ENCODE data around the gene VAMP8. TPM values are rescaled to one million over a fixed set of nuclear protein-coding genes. Genes with fewer than 3 reads are reported as not detected.

Gene VAMP8
- total and polyA plus RNA-seq, 10 of the 15 experiments (the other 5 are each of a cell fraction or from before 2014, with no cell fraction given), result 93.6 to 744 (median 217) TPM

- TF ChIP-seq STAT1 (conservative IDR thresholded peaks at IDR 0.05), result no peak
- no peak for TF ChIP-seq MTA3 (IDR thresholded peaks at IDR 0.05; ENCODE audit: borderline replicate concordance, low read length)
- peak; percentile 24 to 43; a peak in 1 of 4 replicates for TF ChIP-seq BHLHE40 (IDR thresholded peaks at IDR 0.05; ENCODE audit: borderline replicate concordance in 1 of 2, low read depth in 2 of 2, low read length in 1 of 2)
- peak; percentile 61; the same call in 1 of the 2 replicates for TF ChIP-seq SPI1 (IDR thresholded peaks at IDR 0.05; ENCODE audit: borderline replicate concordance, insufficient read depth, low read depth, low read length)
- no peak for TF ChIP-seq SMC3 (IDR thresholded peaks at IDR 0.05; ENCODE audit: borderline replicate concordance, low read length)
- TF ChIP-seq ATF2 (IDR thresholded peaks at IDR 0.05; ENCODE audit: low read length), result no peak
- no peak for TF ChIP-seq CHD1 (IDR thresholded peaks at IDR 0.05; ENCODE audit: low read depth, low read length)
- peak; percentile 63 to 64; a peak in 3 of 4 replicates for TF ChIP-seq IKZF2 (IDR thresholded peaks at IDR 0.05)
- no peak for TF ChIP-seq KAT2A (conservative IDR thresholded peaks at IDR 0.05; ENCODE audit: control insufficient read depth, low read depth, low read length)
- no peak for TF ChIP-seq MYC (IDR thresholded peaks at IDR 0.05; ENCODE audit: insufficient read depth, insufficient read length, insufficient replicate concordance, low read length, severe bottlenecking)
- TF ChIP-seq KLF5 (IDR thresholded peaks at IDR 0.05; ENCODE audit: partially characterized antibody), result no peak
- peak; percentile 62; the same call in 1 of the 2 replicates for TF ChIP-seq ZBTB40 (IDR thresholded peaks at IDR 0.05; ENCODE audit: borderline replicate concordance)
- TF ChIP-seq NFXL1 (IDR thresholded peaks at IDR 0.05; ENCODE audit: borderline replicate concordance), result no peak
- TF ChIP-seq RFX5 (IDR thresholded peaks at IDR 0.05; ENCODE audit: low read depth, low read length), result peak; percentile 87
- TF ChIP-seq HDAC6 (IDR thresholded peaks at IDR 0.05; ENCODE audit: unreplicated experiment), result no peak
- TF ChIP-seq PAX8 (IDR thresholded peaks at IDR 0.05), result no peak
- no peak for TF ChIP-seq WRNIP1 (IDR thresholded peaks at IDR 0.05; ENCODE audit: borderline replicate concordance, low read depth, low read length)
- TF ChIP-seq IRF5 (IDR thresholded peaks at IDR 0.05; ENCODE audit: borderline replicate concordance), result no peak
- no peak for TF ChIP-seq BCL3 (IDR thresholded peaks at IDR 0.05; ENCODE audit: borderline replicate concordance, insufficient read depth, low read depth, low read length, poor library complexity, severe bottlenecking)
- TF ChIP-seq HDAC2 (IDR thresholded peaks at IDR 0.05), result no peak
These were observed 18.1 kb downstream of the VAMP8 start, which contains the start of gene RNF181 (continued) for GRCh38 chr2:85595301-85596025.

Data from GM12878 (cell line).